ENCODE results near the gene PLA2G2F.

DNA sequence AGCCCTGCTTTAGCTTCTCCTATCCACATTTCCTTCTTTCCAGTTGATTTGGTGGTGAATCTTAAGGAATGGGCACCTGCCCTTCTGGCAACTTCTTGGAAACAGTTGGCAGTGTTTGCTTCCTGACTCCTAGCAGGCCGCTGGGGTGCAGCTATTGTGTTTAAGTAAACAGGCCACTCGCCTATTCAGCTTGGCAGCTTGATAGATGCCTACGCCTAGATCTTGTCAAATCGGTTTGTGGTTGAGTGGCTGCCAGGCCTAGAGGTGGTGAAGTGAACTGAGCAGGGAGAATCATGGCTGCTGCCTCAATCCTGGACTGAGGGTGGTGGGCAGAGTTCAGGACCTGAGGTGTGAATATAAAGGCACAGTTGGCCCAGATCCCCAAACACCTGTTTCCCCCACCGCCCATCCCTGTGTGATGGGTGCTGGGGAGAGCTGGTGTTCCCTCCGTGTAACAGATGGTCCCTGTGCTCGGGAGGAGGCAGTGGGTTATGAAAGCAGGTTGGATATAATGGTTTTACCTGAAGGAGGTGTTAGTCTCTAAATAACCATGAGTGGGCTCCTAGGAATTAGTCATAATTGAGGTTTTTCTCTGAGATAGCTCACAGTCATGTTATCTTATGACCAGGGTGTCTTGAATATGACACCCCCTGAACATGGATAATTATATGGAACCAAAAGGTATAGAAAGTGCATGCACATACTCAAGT, 48.1 kb downstream of the PLA2G2F start:
- no peak for TF ChIP-seq EZH2 (IDR thresholded peaks at IDR 0.05; ENCODE audit: borderline replicate concordance)
- TF ChIP-seq, protein P1, sequence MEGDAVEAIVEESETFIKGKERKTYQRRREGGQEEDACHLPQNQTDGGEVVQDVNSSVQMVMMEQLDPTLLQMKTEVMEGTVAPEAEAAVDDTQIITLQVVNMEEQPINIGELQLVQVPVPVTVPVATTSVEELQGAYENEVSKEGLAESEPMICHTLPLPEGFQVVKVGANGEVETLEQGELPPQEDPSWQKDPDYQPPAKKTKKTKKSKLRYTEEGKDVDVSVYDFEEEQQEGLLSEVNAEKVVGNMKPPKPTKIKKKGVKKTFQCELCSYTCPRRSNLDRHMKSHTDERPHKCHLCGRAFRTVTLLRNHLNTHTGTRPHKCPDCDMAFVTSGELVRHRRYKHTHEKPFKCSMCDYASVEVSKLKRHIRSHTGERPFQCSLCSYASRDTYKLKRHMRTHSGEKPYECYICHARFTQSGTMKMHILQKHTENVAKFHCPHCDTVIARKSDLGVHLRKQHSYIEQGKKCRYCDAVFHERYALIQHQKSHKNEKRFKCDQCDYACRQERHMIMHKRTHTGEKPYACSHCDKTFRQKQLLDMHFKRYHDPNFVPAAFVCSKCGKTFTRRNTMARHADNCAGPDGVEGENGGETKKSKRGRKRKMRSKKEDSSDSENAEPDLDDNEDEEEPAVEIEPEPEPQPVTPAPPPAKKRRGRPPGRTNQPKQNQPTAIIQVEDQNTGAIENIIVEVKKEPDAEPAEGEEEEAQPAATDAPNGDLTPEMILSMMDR (IDR thresholded peaks at IDR 0.05; ENCODE audit: poor library complexity), result no peak

Data from hepatocyte (in vitro differentiated cells).